Left ventricle myocardium inferior (tissue), 1 donor: ENCODE data around the gene SLC41A3. TPM values are rescaled to one million over a fixed set of nuclear protein-coding genes. Genes with fewer than 3 reads are reported as not detected.
A peak's percentile ranks its signal among the peaks of the same experiment; 100 is the strongest.

Experiments
- DNase-seq: peaks from one replicate; pipeline ENCODE4 v3.0.0-alpha.2; 2020
- H3K27ac ChIP-seq: fragments of 200-600 bp; replicated peaks from 2 replicates; pipeline ENCODE4 v1.8.0; 2021
- H3K27me3 ChIP-seq: fragments of 200-600 bp; 2 replicates; pipeline ENCODE4 v1.8.0; 2021; ENCODE audit warnings: low read depth
- H3K36me3 ChIP-seq: fragments of 200-600 bp; 2 replicates; pipeline ENCODE4 v1.8.0; 2021
- H3K4me1 ChIP-seq: fragments of 200-600 bp; 2 replicates; pipeline ENCODE4 v1.8.0; 2021
- H3K4me3 ChIP-seq: fragments of 200-600 bp; 2 replicates; pipeline ENCODE4 v1.8.0; 2021; ENCODE audit warnings: mild to moderate bottlenecking, moderate library complexity
- H3K9me3 ChIP-seq: fragments of 200-600 bp; replicated peaks from 2 replicates; pipeline ENCODE4 v1.8.0; 2021
- CTCF ChIP-seq: fragments of 200-600 bp; IDR thresholded peaks from 2 replicates; pipeline ENCODE4 v1.8.0; 2021; ENCODE audit warnings: antibody characterized with exemption, mild to moderate bottlenecking, borderline replicate concordance
- intact Hi-C: fragments of 100-400 bp; cut with micrococcal nuclease; formaldehyde crosslinking; loops from one replicate; pipeline ENCODE4 v1.11.0; 2022
- total RNA-seq: library from RNA; stranded (reverse); fragmentation: NEBNext Ultra II Directional; extraction: Animal tissue kit (Norgen Biotek cat#: 25700); gene quantifications from one replicate; pipeline ENCODE4 v1.2.1, GENCODE V29; 2021
- donor health status: DM: no; HTN: yes; CAD: no; lungs with severe emphysema.

Gene SLC41A3
- total RNA-seq, 1 donor from 2014 or later: 30.2 TPM

GRCh38 chr3:126119008-126119675, 35.2 kb upstream of the SLC41A3 start:
- no peak for TF ChIP-seq CTCF
- H3K9me3 ChIP-seq: no peaks in the 10 kb centered on the region
- H3K27ac ChIP-seq: no peak overlapping the region
- no peak overlapping the region for H3K4me3 ChIP-seq
- no peaks in the 10 kb centered on the region for H3K27me3 ChIP-seq
- intact Hi-C loops: no loop called here
- no peak for DNase-seq
- H3K4me1 ChIP-seq: no peaks in the 10 kb centered on the region
- no peaks in the 10 kb centered on the region for H3K36me3 ChIP-seq

GRCh38 chr3:126118591-126118990, 34.7 kb upstream of the SLC41A3 start:
- Histone ChIP-seq H3K36me3 (no peaks in the 10 kb centered on the region), H3K4me3 (no peak overlapping the region), H3K4me1 (no peaks in the 10 kb centered on the region), H3K27me3 (no peaks in the 10 kb centered on the region), H3K9me3 (no peaks in the 10 kb centered on the region), H3K27ac (no peak overlapping the region)
- peak; percentile 5 for DNase-seq
- TF ChIP-seq CTCF: no peak
- intact Hi-C loops: no loop called here

GRCh38 chr3:126117786-126118185, 33.9 kb upstream of the SLC41A3 start:
- H3K27ac ChIP-seq: no peak overlapping the region

GRCh38 chr3:126117212-126117611, 33.3 kb upstream of the SLC41A3 start:
- Histone ChIP-seq H3K36me3 (no peaks in the 10 kb centered on the region), H3K4me1 (no peaks in the 10 kb centered on the region), H3K9me3 (no peaks in the 10 kb centered on the region), H3K27ac (no peak overlapping the region), H3K27me3 (no peaks in the 10 kb centered on the region), H3K4me3 (no peak overlapping the region)
- DNase-seq: no peak
- TF ChIP-seq CTCF: no peak
- intact Hi-C loops: no loop called here

More at GRCh38 chr3:126117786-126118185, 33.9 kb upstream of the SLC41A3 start:
- Histone ChIP-seq H3K36me3 (no peaks in the 10 kb centered on the region), H3K4me1 (no peaks in the 10 kb centered on the region), H3K27me3 (no peaks in the 10 kb centered on the region), H3K4me3 (no peak overlapping the region), H3K9me3 (no peaks in the 10 kb centered on the region)
- DNase-seq: peak; percentile 12
- intact Hi-C loops: no loop called here
- TF ChIP-seq CTCF: no peak

- no peaks in the 10 kb centered on the region for H3K4me1 ChIP-seq
- no peak overlapping the region for H3K27ac ChIP-seq
- H3K4me3 ChIP-seq: no peak overlapping the region
- no peaks in the 10 kb centered on the region for H3K27me3 ChIP-seq
- no peak for TF ChIP-seq CTCF
- H3K36me3 ChIP-seq: no peaks in the 10 kb centered on the region
- H3K9me3 ChIP-seq: no peaks in the 10 kb centered on the region
- intact Hi-C loops: no loop called here
- DNase-seq: no peak
Measured at GRCh38 chr3:126116526-126116925, 32.6 kb upstream of the SLC41A3 start.
